RWPE2 (cell line): ENCODE data around the gene FGG.

Experiments used
- ATAC-seq: fragments of 200-7000 bp; cut with Tn5 transposase; 3 replicates; pipeline ENCODE4 v1.9.1; 2021; ENCODE audit warnings: low read depth
- DNase-seq: peaks from one replicate; pipeline ENCODE4 v3.0.0-alpha.2; 2020; ENCODE audit warnings: low spot score
- H3K27ac ChIP-seq: fragments of 450-650 bp; 2 replicates; pipeline ENCODE4 v1.5.1; 2017; ENCODE audit warnings: mild to moderate bottlenecking; ENCODE audit not compliant: poor library complexity, severe bottlenecking
- H3K27me3 ChIP-seq: fragments of 250-450 bp; sonication (Bioruptor Pico); 2 replicates; pipeline ENCODE4 v1.5.1; 2021; ENCODE audit warnings: mild to moderate bottlenecking, moderate library complexity; ENCODE audit not compliant: insufficient read depth, poor library complexity, severe bottlenecking
- H3K36me3 ChIP-seq: fragments of 250-450 bp; sonication (Bioruptor Pico); 2 replicates; pipeline ENCODE4 v1.5.1; 2020; ENCODE audit warnings: low read depth, mild to moderate bottlenecking, moderate library complexity
- H3K4me1 ChIP-seq: fragments of 250-450 bp; sonication (Bioruptor Pico); 2 replicates; pipeline ENCODE4 v1.5.1; 2021; ENCODE audit warnings: mild to moderate bottlenecking, moderate library complexity; ENCODE audit not compliant: insufficient read depth, poor library complexity, severe bottlenecking
- H3K4me3 ChIP-seq: fragments of 250-450 bp; sonication (Bioruptor Pico); 2 replicates; pipeline ENCODE4 v1.5.1; 2021; ENCODE audit warnings: mild to moderate bottlenecking, moderate library complexity; ENCODE audit not compliant: severe bottlenecking
- H3K9me3 ChIP-seq: fragments of 250-450 bp; sonication (Bioruptor Pico); 2 replicates; pipeline ENCODE4 v1.5.1; 2021; ENCODE audit warnings: mild to moderate bottlenecking, moderate library complexity; ENCODE audit not compliant: severe bottlenecking
- CTCF ChIP-seq: fragments of 450-650 bp; IDR thresholded peaks from one replicate; pipeline ENCODE4 v1.5.1; 2017; ENCODE audit warnings: mild to moderate bottlenecking, moderate library complexity; ENCODE audit not compliant: poor library complexity, severe bottlenecking

FGG gene

DNA sequence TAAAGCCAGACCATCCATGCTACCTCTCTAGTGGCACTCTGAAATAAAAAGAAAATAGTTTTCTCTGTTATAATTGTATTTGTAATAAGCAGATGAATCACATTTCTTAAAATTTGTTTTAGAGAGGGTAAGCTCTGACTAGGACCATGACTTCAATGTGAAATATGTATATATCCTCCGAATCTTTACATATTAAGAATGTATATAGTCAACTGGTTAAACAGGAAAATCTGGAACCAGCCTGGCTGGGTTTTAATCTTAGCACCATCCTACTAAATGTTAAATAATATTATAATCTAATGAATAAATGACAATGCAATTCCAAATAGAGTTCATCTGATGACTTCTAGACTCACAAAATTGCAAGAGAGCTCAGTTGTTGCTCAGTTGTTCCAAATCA lies 48.1 kb downstream of the FGG start:
- H3K4me1 ChIP-seq, result peaks cover 46% of the 10 kb centered on the region
- no peak for DNase-seq

GRCh38 chr4:154562697-154563254 lies 49.7 kb downstream of the FGG start, which contains the start of gene FGB:
TSS of gene FGB (plus strand) at chr4:154563011. CDS start at chr4:154563019, 8 bp downstream.
- no peak for TF ChIP-seq CTCF
- H3K27ac ChIP-seq, result peak within 1 kb of the TSS; percentile 56
- H3K4me3 ChIP-seq, result no peak within 1 kb of the TSS
- H3K9me3 ChIP-seq, result no peaks in the 10 kb centered on the region
- H3K4me1 ChIP-seq, result peaks cover 39% of the 10 kb centered on the region
- no peaks in the 10 kb centered on the region for H3K36me3 ChIP-seq
- H3K27me3 ChIP-seq, result no peaks in the 10 kb centered on the region
- DNase-seq (no peak), ATAC-seq (no peak)

More for the DNA sequence above, 48.1 kb downstream of the FGG start:
- ATAC-seq, result 0 out of 3 replicates have a peak, but pooled peaks have one; percentile 3
- H3K36me3 ChIP-seq, result no peaks in the 10 kb centered on the region
- H3K27ac ChIP-seq, result no peak overlapping the region
- no peak overlapping the region for H3K4me3 ChIP-seq
- no peak for TF ChIP-seq CTCF
- no peaks in the 10 kb centered on the region for H3K27me3 ChIP-seq
- no peaks in the 10 kb centered on the region for H3K9me3 ChIP-seq

GRCh38 chr4:154560824-154561231 lies 51.6 kb downstream of the FGG start:
- TF ChIP-seq CTCF, result no peak
- Histone ChIP-seq H3K4me3 (no peak overlapping the region), H3K9me3 (no peaks in the 10 kb centered on the region), H3K27ac (peak overlapping the region; percentile 56), H3K27me3 (no peaks in the 10 kb centered on the region), H3K4me1 (peaks cover 36% of the 10 kb centered on the region), H3K36me3 (no peaks in the 10 kb centered on the region)
- DNase-seq (peak; percentile 62), ATAC-seq (peak; percentile 96)

GRCh38 chr4:154560419-154560801 lies 52.0 kb downstream of the FGG start:
- peak overlapping the region; percentile 56 for H3K27ac ChIP-seq
- H3K9me3 ChIP-seq, result no peaks in the 10 kb centered on the region
- peaks cover 36% of the 10 kb centered on the region for H3K4me1 ChIP-seq
- ATAC-seq, result no peak; the same call in 2 of the 3 replicates
- H3K4me3 ChIP-seq, result no peak overlapping the region
- H3K27me3 ChIP-seq, result no peaks in the 10 kb centered on the region
- DNase-seq, result no peak
- TF ChIP-seq CTCF, result no peak
- H3K36me3 ChIP-seq, result no peaks in the 10 kb centered on the region
